Kidney epithelial cell (primary cell): ENCODE data around the gene GRM8. TPM values are rescaled to one million over a fixed set of nuclear protein-coding genes. Genes with fewer than 3 reads are reported as not detected.
A peak's percentile ranks its signal among the peaks of the same experiment; 100 is the strongest.

ENCODE experiments used
- DNase-seq: peaks from one replicate; pipeline ENCODE4 v3.0.0-alpha.2; 2010; ENCODE audit warnings: low read depth
- H3K27me3 ChIP-seq: 2 replicates; pipeline ENCODE4 v1.6.0; 2011; ENCODE audit warnings: low read length; ENCODE audit not compliant: control insufficient read depth, insufficient read depth
- H3K36me3 ChIP-seq: 2 replicates; pipeline ENCODE4 v1.5.1; 2011; ENCODE audit warnings: low read length; ENCODE audit not compliant: control insufficient read depth, insufficient read depth
- H3K4me3 ChIP-seq: 2 replicates; pipeline ENCODE4 v1.5.1; 2011; ENCODE audit warnings: low read depth, mild to moderate bottlenecking, control low read depth, low read length
- total RNA-seq: library from RNA; depleted of rRNA; stranded (reverse); fragments of >200 nt; gene quantifications from 2 replicates; pipeline ENCODE4 v1.2.3, GENCODE V29; 2015
- TF ChIP-seq, protein P1 (sequence below): IDR thresholded peaks from 2 replicates; pipeline ENCODE4 v1.5.1; 2011; ENCODE audit warnings: mild to moderate bottlenecking, moderate library complexity, low read length, control low read depth, inconsistent platforms; ENCODE audit not compliant: insufficient read depth, poor library complexity, severe bottlenecking

GRM8 gene
- total RNA-seq, 1 donor from 2014 or later = 0.17 TPM

DNA sequence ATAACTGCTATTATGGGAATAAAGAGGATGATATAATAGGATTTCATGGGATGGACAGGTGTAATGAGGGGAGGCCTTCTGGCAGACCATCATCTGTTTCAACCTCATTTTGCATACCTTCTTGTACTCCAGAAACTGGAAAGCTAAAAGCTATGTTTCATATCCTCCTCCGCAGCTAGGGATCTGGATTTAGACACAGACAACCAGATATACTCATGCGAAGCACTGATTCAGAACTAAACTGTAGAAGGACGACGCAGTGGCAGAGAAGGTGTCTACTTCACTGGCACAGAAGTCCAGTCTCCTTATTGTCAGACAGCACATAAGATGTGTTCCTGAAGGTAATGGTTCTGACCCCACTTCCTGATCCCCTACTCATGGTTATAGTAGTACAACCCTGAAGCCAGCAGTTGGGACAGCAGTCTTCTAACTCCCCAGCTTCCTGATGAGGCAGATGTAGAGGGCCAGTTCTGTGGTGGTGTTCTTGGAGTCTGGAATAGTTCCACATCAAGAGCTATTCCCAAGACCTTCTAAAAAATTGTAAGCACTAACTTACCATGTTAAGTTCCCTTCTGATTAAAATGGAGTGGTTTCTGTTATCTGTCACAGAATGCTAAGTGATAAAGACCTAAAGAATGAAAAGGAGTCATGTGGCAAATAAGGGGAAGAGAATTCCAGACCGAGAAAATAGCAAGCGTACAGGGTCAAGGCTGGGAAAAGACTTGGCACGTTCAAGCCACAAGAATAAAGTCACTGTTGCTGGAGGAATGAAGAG is 550.3 kb downstream of the GRM8 start:
- H3K4me3 ChIP-seq = no peak overlapping the region
- H3K27me3 ChIP-seq = no peaks in the 10 kb centered on the region
- TF ChIP-seq, protein P1, sequence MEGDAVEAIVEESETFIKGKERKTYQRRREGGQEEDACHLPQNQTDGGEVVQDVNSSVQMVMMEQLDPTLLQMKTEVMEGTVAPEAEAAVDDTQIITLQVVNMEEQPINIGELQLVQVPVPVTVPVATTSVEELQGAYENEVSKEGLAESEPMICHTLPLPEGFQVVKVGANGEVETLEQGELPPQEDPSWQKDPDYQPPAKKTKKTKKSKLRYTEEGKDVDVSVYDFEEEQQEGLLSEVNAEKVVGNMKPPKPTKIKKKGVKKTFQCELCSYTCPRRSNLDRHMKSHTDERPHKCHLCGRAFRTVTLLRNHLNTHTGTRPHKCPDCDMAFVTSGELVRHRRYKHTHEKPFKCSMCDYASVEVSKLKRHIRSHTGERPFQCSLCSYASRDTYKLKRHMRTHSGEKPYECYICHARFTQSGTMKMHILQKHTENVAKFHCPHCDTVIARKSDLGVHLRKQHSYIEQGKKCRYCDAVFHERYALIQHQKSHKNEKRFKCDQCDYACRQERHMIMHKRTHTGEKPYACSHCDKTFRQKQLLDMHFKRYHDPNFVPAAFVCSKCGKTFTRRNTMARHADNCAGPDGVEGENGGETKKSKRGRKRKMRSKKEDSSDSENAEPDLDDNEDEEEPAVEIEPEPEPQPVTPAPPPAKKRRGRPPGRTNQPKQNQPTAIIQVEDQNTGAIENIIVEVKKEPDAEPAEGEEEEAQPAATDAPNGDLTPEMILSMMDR = no peak
- no peak for DNase-seq
- H3K36me3 ChIP-seq = no peaks in the 10 kb centered on the region

DNA sequence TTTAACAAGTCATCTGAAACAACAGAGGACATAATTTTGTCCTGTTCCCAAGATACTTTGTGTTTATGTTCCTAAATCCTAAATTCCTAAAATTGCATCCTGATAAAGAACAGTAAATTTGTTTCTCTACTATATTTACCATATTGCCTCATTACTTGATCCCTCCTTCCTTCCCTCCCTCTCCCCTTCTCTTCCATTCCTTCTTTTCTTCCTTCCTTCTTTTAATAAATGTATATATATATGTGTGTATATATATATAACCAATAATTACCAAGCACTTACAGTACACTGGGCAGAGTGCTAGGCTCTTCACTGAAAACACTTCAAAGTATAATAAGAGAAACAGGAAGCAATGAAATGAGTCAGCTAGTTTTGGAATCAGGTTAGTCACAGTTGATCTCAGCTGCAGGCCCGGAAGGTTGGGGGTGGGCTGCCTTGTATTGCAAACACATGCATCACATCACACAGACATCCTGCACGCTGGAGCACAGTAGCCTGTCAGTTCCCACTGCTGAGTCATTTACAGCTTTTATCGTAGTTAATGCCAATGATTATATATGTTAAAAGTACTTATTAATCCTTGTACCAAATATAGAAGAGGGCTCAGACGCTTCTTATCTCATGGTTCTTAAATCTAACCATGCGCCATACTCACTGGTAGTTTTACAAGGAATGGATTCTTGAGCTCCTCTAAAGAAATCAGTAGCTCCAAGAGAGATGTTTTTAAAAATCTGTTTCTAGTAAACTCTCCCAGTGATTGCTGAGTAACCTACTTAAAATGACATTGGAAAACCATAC is 551.7 kb downstream of the GRM8 start:
- DNase-seq = peak; percentile 94
- H3K4me3 ChIP-seq = no peak overlapping the region
- H3K36me3 ChIP-seq = no peaks in the 10 kb centered on the region
- no peaks in the 10 kb centered on the region for H3K27me3 ChIP-seq
- TF ChIP-seq, protein P1 = no peak

DNA sequence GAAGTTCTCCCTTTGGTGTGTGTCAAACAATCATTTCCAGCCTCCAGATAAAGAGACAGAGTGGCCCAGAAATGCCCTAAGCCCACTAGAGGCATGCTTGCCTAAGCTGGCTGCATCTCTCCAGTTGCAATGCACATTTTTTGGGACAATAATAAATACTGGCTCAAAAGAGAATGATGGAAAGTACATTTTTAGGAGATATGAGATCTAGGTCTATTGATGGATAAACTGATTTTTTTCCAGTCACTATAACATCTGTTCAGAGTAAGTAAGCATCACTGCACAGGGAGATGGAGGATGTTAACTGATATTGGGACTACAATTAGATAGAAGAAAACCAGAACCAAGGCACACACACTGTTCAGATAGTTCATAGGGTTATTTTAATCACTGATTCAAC is 553.0 kb downstream of the GRM8 start:
- no peak overlapping the region for H3K4me3 ChIP-seq

DNA sequence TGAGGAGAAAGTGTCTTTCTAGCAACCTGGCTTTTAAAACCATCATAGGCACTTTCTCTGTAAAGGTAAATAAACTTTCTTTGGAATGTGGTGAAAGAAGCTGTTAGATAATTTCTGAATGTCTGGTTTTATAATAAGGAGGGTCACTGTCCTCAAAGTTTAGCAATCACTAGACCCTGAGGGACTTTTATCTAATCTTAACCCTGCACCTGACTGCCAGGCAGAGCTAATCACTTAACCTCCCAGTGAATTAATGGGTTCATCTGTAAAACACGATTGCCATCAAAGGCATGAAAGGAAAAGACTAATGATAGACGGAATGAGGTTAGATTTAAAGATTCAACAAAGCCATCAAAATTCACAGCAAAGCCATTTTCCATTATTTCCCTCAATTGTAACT is 553.8 kb downstream of the GRM8 start:
- Histone ChIP-seq H3K4me3 (no peak overlapping the region), H3K27me3 (no peaks in the 10 kb centered on the region), H3K36me3 (no peaks in the 10 kb centered on the region)
- DNase-seq = no peak
- TF ChIP-seq, protein P1 = no peak

More for the DNA sequence above, 553.0 kb downstream of the GRM8 start:
- Histone ChIP-seq H3K27me3 (no peaks in the 10 kb centered on the region), H3K36me3 (no peaks in the 10 kb centered on the region)
- TF ChIP-seq, protein P1 = no peak
- DNase-seq = no peak

DNA sequence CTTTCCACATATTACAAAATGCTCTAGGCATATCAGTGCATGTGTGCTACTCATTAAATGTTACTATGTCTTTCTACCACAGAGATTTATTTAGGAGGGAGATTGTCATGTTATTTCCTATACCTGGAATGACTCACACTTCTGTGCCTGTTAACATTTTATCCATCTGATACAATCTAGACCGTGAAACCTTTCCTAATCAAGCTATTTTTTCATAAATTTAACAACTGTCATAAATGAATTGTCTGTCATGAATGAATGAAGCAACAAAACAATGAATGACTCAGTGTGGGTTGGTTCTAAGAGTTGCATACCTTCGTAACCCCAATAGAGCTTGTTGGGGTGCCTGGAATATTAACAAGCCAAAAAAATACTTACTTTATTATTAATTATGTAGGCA is 554.3 kb downstream of the GRM8 start:
- no peak overlapping the region for H3K4me3 ChIP-seq
- TF ChIP-seq, protein P1 = no peak
- H3K27me3 ChIP-seq = no peaks in the 10 kb centered on the region
- H3K36me3 ChIP-seq = no peaks in the 10 kb centered on the region
- DNase-seq = peak; percentile 2
